Muscle layer of duodenum (tissue), 2 donors: Measurements from ENCODE around the gene FAM47E.
A peak's percentile ranks its signal among the peaks of the same experiment; 100 is the strongest.

Experiments
- H3K27ac ChIP-seq: one replicate; pipeline ENCODE4 v1.7.0; 2013; ENCODE audit warnings: mild to moderate bottlenecking, low read length
- H3K27me3 ChIP-seq: one replicate; pipeline ENCODE4 v1.7.0; 2013; ENCODE audit warnings: low read depth, mild to moderate bottlenecking, control low read depth, low read length
- H3K36me3 ChIP-seq, 2 donors: one replicate each; pipeline ENCODE4 v1.7.0; 2013; ENCODE audit warnings: low read length in 2 of 2, control low read depth in 1 of 2, mild to moderate bottlenecking in 1 of 2; ENCODE audit not compliant: insufficient read depth in 2 of 2, control insufficient read depth in 1 of 2
- H3K4me1 ChIP-seq, 2 donors: one replicate each; pipeline ENCODE4 v1.7.0; 2013; ENCODE audit warnings: low read length in 2 of 2, mild to moderate bottlenecking in 2 of 2, control low read depth in 1 of 2, moderate library complexity in 1 of 2; ENCODE audit not compliant: insufficient read depth in 2 of 2, control insufficient read depth in 1 of 2
- H3K4me3 ChIP-seq, 2 donors: one replicate each; pipeline ENCODE4 v1.7.0; 2013; ENCODE audit warnings: low read length in 2 of 2, low read depth in 1 of 2, mild to moderate bottlenecking in 1 of 2
- H3K9me3 ChIP-seq, 2 donors: one replicate each; pipeline ENCODE4 v1.7.0; 2013; ENCODE audit warnings: low read length in 2 of 2, control low read depth in 1 of 2, mild to moderate bottlenecking in 1 of 2; ENCODE audit not compliant: control insufficient read depth in 1 of 2
- donor health status: healthy.

The FAM47E gene

DNA sequence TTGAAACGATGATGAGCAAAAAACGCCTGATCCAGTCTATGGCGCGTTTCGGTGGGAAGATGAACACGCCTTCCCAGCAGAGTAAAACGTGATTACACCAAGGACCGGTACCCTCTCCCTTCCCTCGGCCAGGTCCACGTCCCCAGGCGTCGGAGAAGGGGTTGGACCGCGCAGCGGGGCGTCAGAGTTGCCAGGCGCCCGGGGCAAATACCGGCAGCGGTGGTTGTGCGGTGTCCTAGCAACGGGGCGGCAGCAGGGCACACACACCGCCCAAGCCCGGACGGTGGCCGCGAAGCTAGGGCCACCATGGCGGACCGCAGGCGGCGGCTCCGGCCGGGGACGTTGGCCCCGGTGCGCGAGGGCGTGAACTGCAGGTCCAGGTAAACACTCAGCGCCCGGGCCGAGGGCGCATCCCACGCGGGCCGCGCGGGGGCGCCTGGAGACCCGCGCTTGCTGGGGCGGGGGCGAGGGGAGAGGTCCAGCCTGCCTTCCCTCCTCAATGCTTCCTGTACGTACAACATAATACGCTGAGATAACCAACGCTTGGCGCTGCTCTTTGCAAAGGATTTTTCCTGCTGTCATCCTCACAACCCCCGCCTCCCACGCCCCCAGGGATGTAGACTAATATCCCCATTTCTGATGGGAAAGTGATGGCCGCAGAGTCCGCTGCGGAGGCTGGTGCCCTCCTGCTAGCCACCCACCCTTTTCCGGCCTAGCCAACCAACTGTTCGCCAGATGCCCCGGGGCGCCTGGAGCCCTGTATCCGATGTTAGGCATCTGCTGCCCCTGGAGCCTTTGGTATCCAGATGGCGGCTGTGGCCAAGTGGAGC, at the start of gene FAM47E:
FAM47E (plus strand) TSS at position 281 of the 830 bp plus-strand sequence; CDS start at position 307, 26 bp downstream.
- no peaks in the 10 kb centered on the region for H3K9me3 ChIP-seq
- no peaks in the 10 kb centered on the region for H3K36me3 ChIP-seq
- peaks cover 0 to 7% of the 10 kb centered on the region in 2 donors for H3K4me1 ChIP-seq
- H3K4me3 ChIP-seq = peak within 1 kb of the TSS; percentile 82 to 86
- H3K27me3 ChIP-seq = no peaks in the 10 kb centered on the region
- H3K27ac ChIP-seq = no peak within 1 kb of the TSS

- no peak overlapping the region for H3K27ac ChIP-seq
- H3K4me1 ChIP-seq = peaks cover 56 to 80% of the 10 kb centered on the region in 2 donors
- no peak overlapping the region for H3K4me3 ChIP-seq
- H3K9me3 ChIP-seq = no peaks in the 10 kb centered on the region
- no peaks in the 10 kb centered on the region for H3K27me3 ChIP-seq
- H3K36me3 ChIP-seq = peaks cover 0 to 10% of the 10 kb centered on the region in 2 donors
Measured at GRCh38 chr4:76203541-76203940, 48.0 kb upstream of the FAM47E start.

DNA sequence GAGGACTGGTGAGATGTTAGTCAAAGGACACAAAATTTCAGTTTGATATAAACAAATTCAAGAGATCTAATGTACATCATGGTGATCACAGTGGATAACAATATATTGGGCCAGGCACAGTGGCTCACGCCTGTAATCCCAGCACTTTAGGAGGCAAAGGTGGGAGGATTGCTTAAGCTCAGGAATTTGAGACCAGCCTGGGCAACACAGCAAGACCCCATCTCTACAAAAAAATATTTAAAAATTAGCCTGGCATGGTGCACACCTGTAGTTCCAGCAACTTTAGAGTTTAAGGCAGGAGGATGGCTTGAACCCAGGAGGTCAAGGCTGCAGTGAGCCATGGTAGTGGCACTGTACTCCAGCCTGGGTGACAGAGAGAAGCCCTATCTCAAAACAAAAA, 46.6 kb upstream of the FAM47E start:
- Histone ChIP-seq H3K27me3 (no peaks in the 10 kb centered on the region), H3K4me3 (no peak overlapping the region), H3K9me3 (no peaks in the 10 kb centered on the region), H3K27ac (no peak overlapping the region), H3K4me1 (peaks cover 53 to 76% of the 10 kb centered on the region in 2 donors), H3K36me3 (peaks cover 0 to 10% of the 10 kb centered on the region in 2 donors)

- Histone ChIP-seq H3K4me1 (peaks cover 53 to 78% of the 10 kb centered on the region in 2 donors), H3K27ac (peak overlapping the region; percentile 53), H3K36me3 (peaks cover 0 to 10% of the 10 kb centered on the region in 2 donors), H3K4me3 (no peak overlapping the region), H3K9me3 (no peaks in the 10 kb centered on the region), H3K27me3 (no peaks in the 10 kb centered on the region)
Measured at GRCh38 chr4:76205476-76205875, 46.0 kb upstream of the FAM47E start.

DNA sequence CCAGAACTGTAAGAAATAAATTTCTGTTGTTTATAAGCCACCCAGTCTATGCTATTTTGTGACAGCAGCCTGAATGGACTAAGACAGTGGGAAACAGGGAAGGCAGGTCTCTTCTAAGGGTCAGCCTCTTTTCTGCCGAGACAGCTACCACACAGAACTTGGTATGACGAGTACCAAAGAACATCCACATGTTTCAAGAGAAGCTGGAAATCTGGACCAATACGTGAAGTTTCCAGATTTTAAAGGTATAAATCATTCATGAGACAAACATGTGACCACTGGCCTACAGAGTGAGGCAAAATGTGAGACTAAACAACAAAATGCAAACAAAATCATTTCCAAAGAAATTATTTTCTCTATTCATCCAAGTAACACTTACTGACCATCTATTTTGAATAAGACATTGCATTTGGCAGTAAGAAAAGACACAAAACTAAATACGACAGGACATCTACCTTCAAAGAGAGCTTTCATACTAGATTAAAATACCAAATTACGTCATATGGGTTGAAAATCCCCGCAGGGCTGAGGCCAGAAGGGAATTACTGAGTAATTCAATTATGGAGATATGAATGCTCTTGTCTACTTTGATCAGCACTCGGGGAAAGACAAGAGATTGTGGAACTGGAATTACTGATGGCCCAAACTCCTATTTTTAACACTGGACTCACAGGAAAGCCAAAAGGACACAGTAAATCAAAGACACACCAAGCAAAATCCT, 45.1 kb upstream of the FAM47E start:
- Histone ChIP-seq H3K27me3 (no peaks in the 10 kb centered on the region), H3K27ac (peak overlapping the region; percentile 53), H3K4me3 (peak overlapping the region in 1 of 2 donors; percentile 5), H3K9me3 (no peaks in the 10 kb centered on the region), H3K4me1 (peaks cover 50 to 78% of the 10 kb centered on the region in 2 donors), H3K36me3 (peaks cover 0 to 10% of the 10 kb centered on the region in 2 donors)

DNA sequence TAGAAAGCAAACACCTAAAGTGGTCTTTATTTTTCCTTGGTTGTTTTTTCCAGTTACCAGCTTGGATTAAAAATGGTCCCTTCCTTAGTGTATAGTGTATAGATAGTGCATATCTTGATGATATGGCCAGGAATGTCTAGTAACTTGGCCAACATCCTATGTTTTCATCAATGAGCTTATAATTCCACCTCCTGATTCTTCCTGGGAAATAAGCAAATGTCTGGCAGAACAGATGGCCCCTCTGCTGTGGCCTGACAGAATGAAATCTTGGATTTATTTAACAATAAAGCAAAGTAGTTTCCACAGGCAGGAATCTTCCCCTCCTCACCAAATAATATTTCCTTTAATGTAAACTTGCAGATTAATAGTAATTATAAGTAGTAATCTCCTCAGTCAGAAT, 44.0 kb upstream of the FAM47E start:
- Histone ChIP-seq H3K4me1 (peaks cover 49 to 83% of the 10 kb centered on the region in 2 donors), H3K9me3 (no peaks in the 10 kb centered on the region), H3K27ac (peak overlapping the region; percentile 95), H3K27me3 (no peaks in the 10 kb centered on the region), H3K36me3 (peaks cover 0 to 10% of the 10 kb centered on the region in 2 donors), H3K4me3 (peak overlapping the region in 1 of 2 donors; percentile 56)

DNA sequence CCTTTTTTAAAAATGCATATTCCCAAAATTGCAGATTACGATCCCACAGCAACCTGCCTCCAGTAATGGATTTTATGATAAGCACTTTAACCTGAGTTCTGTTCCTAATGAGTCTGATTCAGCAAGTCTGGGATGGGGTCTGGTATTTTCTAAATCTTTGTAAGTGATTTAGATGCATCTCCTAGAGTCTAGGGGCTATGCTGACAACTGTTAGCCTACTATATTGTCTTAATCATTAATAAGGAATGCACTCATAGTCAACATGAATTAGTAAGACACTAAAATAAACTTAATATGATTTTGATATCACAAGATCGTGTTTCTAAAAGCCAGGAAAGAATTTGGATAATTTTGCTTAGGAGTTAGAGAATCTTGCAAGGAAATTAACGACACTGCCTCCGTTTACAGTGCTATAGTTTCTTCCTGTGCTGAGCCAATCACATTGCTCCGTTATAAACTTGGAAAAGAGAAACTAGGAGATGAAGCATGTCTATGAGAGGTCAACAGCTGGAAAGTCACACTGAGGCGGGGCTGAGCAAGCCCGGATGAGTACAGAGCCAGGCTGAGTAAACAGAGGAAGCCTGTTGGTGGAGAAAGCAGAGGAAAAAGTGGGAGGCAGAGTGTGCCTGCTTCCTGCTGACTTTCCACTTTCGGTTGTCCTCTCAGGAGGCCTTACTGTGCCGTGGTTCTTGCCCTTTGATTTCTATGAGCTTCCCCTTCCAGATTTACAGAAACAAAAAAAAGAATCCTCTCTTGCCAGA, 43.3 kb upstream of the FAM47E start:
- Histone ChIP-seq H3K27me3 (no peaks in the 10 kb centered on the region), H3K36me3 (peaks cover 0 to 10% of the 10 kb centered on the region in 2 donors), H3K9me3 (no peaks in the 10 kb centered on the region), H3K4me3 (peak overlapping the region; percentile 43 to 56), H3K4me1 (peaks cover 49 to 80% of the 10 kb centered on the region in 2 donors), H3K27ac (peak overlapping the region; percentile 95)

DNA sequence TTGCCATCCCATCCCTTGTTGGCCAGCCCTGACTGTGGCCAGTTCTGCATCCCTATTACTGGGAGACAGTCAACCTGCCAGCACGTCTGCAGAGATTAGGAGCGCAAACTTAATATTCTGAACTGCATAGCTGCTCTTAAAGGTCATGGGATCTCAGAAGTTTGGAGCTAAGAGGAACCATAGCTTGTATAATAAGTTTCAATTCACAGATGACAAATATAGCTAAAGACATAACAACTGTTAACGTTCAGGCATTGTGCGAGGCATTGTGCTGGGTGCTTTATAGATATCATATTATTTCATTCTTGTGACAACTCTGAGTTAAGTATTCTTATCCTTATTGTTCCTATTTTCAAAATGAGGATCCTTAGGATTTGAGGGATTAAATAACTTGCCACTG, 41.6 kb upstream of the FAM47E start:
- Histone ChIP-seq H3K27ac (peak overlapping the region; percentile 94), H3K4me1 (peaks cover 50 to 68% of the 10 kb centered on the region in 2 donors), H3K36me3 (peaks cover 0 to 10% of the 10 kb centered on the region in 2 donors), H3K9me3 (no peaks in the 10 kb centered on the region), H3K27me3 (no peaks in the 10 kb centered on the region), H3K4me3 (peak overlapping the region in 1 of 2 donors; percentile 71)

DNA sequence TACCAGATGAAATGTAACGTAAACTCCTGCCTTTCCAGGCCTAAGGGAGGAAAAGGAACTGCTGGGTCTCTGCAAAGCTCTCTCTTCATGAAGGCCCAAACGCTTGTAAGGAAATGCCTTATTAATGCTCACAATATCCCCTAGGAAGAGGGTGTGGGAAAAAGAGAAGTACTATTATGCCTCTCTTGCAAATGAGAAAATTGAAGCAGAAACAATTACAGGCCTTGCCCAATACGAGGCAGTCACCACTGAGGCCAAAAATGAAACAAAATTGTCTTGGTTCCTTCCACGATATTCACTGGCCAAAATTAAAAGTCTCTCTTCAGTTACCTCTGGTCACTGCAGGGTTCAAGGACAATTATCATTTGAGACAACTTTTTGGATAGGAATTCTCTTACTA, 41.1 kb upstream of the FAM47E start:
- peaks cover 53 to 63% of the 10 kb centered on the region in 2 donors for H3K4me1 ChIP-seq
- H3K27me3 ChIP-seq = no peaks in the 10 kb centered on the region
- no peaks in the 10 kb centered on the region for H3K9me3 ChIP-seq
- peak overlapping the region; percentile 94 for H3K27ac ChIP-seq
- H3K36me3 ChIP-seq = peaks cover 0 to 10% of the 10 kb centered on the region in 2 donors
- H3K4me3 ChIP-seq = peak overlapping the region; percentile 36 to 71

DNA sequence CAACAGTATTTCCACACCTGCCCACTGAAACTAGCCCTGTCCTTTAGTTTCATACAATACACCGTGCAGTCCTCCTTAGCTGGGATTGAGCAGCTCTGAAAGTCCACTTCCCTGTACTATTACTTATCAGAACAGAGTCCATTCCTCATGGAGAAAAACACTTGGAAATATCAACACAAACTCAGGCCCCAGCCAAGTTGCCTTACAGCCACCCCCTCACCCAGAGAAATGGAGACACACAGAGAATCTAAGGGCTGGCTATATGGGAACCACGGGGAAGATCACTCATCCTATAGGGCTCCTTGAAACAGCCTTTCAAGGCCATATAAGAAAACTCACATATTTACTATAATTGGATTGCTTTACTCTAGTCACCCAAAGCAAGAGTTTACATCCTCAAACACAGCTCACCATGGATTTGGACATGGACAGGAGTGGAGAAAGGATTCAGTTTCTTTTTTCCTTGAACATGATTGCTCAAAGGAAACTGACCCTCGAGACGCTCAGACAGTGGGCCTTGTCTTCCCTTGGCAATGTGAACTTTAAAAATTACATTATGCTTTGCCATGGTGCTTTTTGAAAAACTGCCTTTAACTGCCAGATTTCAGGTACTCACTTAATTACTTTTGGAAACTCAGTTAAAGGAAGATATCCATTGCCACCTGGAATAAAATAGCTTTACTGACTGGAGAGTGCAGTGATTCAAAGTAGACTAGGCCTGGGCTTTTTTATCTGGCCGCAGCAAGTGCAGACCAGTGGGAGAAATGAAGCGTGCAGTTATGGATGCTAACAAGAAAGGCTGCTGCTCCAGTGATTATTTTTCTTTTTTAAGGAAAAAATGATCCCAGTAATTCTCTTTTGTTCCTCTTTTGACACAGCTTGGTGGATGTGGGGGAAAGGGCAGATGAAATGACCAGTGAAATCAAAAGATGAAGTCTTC, 39.5 kb upstream of the FAM47E start:
- H3K27ac ChIP-seq = peak overlapping the region; percentile 94
- no peaks in the 10 kb centered on the region for H3K36me3 ChIP-seq
- no peaks in the 10 kb centered on the region for H3K27me3 ChIP-seq
- H3K4me1 ChIP-seq = peaks cover 50 to 54% of the 10 kb centered on the region in 2 donors
- H3K4me3 ChIP-seq = peak overlapping the region; percentile 71 to 81
- no peaks in the 10 kb centered on the region for H3K9me3 ChIP-seq
